ENCODE results near the gene PIH1D1. TPM values are rescaled to one million over a fixed set of nuclear protein-coding genes. Genes with fewer than 3 reads are reported as not detected.

PIH1D1 gene
- total RNA-seq, 8 experiments from 2014 or later: 53.1 to 94.9 (median 76.4) TPM

GRCh38 chr19:49425178-49425577 is 26.4 kb downstream of the PIH1D1 start, which contains the start of gene GFY:
Gene GFY (plus strand): TSS chr19:49425388. CDS start chr19:49426431, 1,043 bp downstream.
- in situ Hi-C loops (cut with MboI; ENCODE audit: low pct_unique_long_range_greater_than_20kb in 2 of 9, low sequenced_read_pairs in 9 of 9, unreplicated experiment in 9 of 9): no loop called here
- Histone ChIP-seq H3K4me1 (replicated peaks in 1 of 2) (peaks cover 17 to 39% of the 10 kb centered on the region in 2 donors), H3K4me3 (no peak within 1 kb of the TSS), H3K27ac (no peak within 1 kb of the TSS)
- WGBS, 10 experiments: 0 to 80% (median 23%) methylated on average over 1 to 4 of the region's 7 CpGs; no CpG with 5 or more reads in 3 of the 10 experiments
- no peak for ATAC-seq (replicated peaks in 6 of 8)

- in situ Hi-C loops (cut with MboI; ENCODE audit: low pct_unique_long_range_greater_than_20kb in 2 of 9, low sequenced_read_pairs in 9 of 9, unreplicated experiment in 9 of 9): no loop called here
- peaks cover 17 to 39% of the 10 kb centered on the region in 2 donors for H3K4me1 ChIP-seq (replicated peaks in 1 of 2)
- 0 to 32% (median 10%) methylated on average over 3 of the region's 3 CpGs; no CpG with 5 or more reads in 1 of the 10 experiments for WGBS, 10 experiments
- H3K27ac ChIP-seq: no peak overlapping the region
- no peak overlapping the region for H3K4me3 ChIP-seq
- no peak for ATAC-seq (replicated peaks in 6 of 8)
These were observed 27.7 kb downstream of the PIH1D1 start for GRCh38 chr19:49423985-49424303.

- 0 to 22% (median 5%) methylated on average over 1 to 14 of the region's 42 CpGs for WGBS, 10 experiments
- Histone ChIP-seq H3K4me3 (peak within 1 kb of the TSS in 4 of 5 donors; percentile 9 to 19 (median 10)), H3K4me1 (replicated peaks in 1 of 2) (peaks cover 15 to 36% of the 10 kb centered on the region in 2 donors), H3K27ac (no peak within 1 kb of the TSS)
- in situ Hi-C loops (cut with MboI; ENCODE audit: low pct_unique_long_range_greater_than_20kb in 2 of 9, low sequenced_read_pairs in 9 of 9, unreplicated experiment in 9 of 9): no loop called here
- no peak for ATAC-seq (replicated peaks in 6 of 8)
These were observed 28.3 kb downstream of the PIH1D1 start, which contains the start of gene PTH2 for GRCh38 chr19:49423071-49423984. Gene PTH2 (minus strand): TSS chr19:49423441. CDS start chr19:49423339, 102 bp downstream.

GRCh38 chr19:49422407-49423070 is 29.1 kb downstream of the PIH1D1 start:
- H3K4me3 ChIP-seq: peak overlapping the region in 4 of 5 donors; percentile 9 to 19 (median 10)
- in situ Hi-C loops (cut with MboI; ENCODE audit: low pct_unique_long_range_greater_than_20kb in 2 of 9, low sequenced_read_pairs in 9 of 9, unreplicated experiment in 9 of 9): no loop called here

GRCh38 chr19:49421878-49422202 is 29.8 kb downstream of the PIH1D1 start:
- no peak for ATAC-seq (replicated peaks in 6 of 8)
- WGBS, 10 experiments: 0 to 49% (median 24%) methylated on average over 1 to 2 of the region's 3 CpGs; no CpG with 5 or more reads in 2 of the 10 experiments
- in situ Hi-C loops (cut with MboI; ENCODE audit: low pct_unique_long_range_greater_than_20kb in 2 of 9, low sequenced_read_pairs in 9 of 9, unreplicated experiment in 9 of 9): no loop called here
- H3K4me3 ChIP-seq: no peak overlapping the region
- peaks cover 8 to 29% of the 10 kb centered on the region in 2 donors for H3K4me1 ChIP-seq (replicated peaks in 1 of 2)
- H3K27ac ChIP-seq: no peak overlapping the region

More at GRCh38 chr19:49422407-49423070, 29.1 kb downstream of the PIH1D1 start:
- Histone ChIP-seq H3K4me1 (replicated peaks in 1 of 2) (peaks cover 8 to 29% of the 10 kb centered on the region in 2 donors), H3K27ac (no peak overlapping the region)
- peak; percentile 68 to 82 (median 78) for ATAC-seq (replicated peaks in 6 of 8)
- WGBS, 10 experiments: 0 to 9% (median 0%) methylated on average over 2 to 19 of the region's 58 CpGs; no CpG with 5 or more reads in 5 of the 10 experiments

- peak; percentile 53 to 87 (median 77) for ATAC-seq (replicated peaks in 6 of 8)
- Histone ChIP-seq H3K27ac (no peak overlapping the region), H3K4me1 (replicated peaks in 1 of 2) (peaks cover 8 to 29% of the 10 kb centered on the region in 2 donors), H3K4me3 (no peak overlapping the region)
- in situ Hi-C loops (cut with MboI; ENCODE audit: low pct_unique_long_range_greater_than_20kb in 2 of 9, low sequenced_read_pairs in 9 of 9, unreplicated experiment in 9 of 9): no loop called here
- WGBS, 10 experiments: 0 to 34% (median 13%) methylated on average over 3 to 24 of the region's 48 CpGs
These were observed 30.4 kb downstream of the PIH1D1 start for GRCh38 chr19:49421039-49421877.

- Histone ChIP-seq H3K27ac (no peak overlapping the region), H3K4me3 (no peak overlapping the region), H3K4me1 (replicated peaks in 1 of 2) (peaks cover 11 to 32% of the 10 kb centered on the region in 2 donors)
- no peak for ATAC-seq (replicated peaks in 6 of 8)
- 100% methylated on average over 1 of the region's 2 CpGs; no CpG with 5 or more reads in 9 of the 10 experiments for WGBS, 10 experiments
- in situ Hi-C loops (cut with MboI; ENCODE audit: low pct_unique_long_range_greater_than_20kb in 2 of 9, low sequenced_read_pairs in 9 of 9, unreplicated experiment in 9 of 9): no loop called here
These were observed 31.4 kb downstream of the PIH1D1 start for GRCh38 chr19:49420227-49420626.

- in situ Hi-C loops (cut with MboI; ENCODE audit: low pct_unique_long_range_greater_than_20kb in 2 of 9, low sequenced_read_pairs in 9 of 9, unreplicated experiment in 9 of 9): no loop called here
- H3K27ac ChIP-seq: no peak overlapping the region
- ATAC-seq (replicated peaks in 6 of 8): no peak
- 17 to 25% methylated on average over 1 to 2 of the region's 2 CpGs; no CpG with 5 or more reads in 8 of the 10 experiments for WGBS, 10 experiments
- no peak overlapping the region for H3K4me3 ChIP-seq
- peaks cover 17 to 38% of the 10 kb centered on the region in 2 donors for H3K4me1 ChIP-seq (replicated peaks in 1 of 2)
These were observed 32.4 kb downstream of the PIH1D1 start for GRCh38 chr19:49419173-49419572.

- WGBS, 10 experiments: 30 to 83% (median 66%) methylated on average over 1 to 4 of the region's 5 CpGs; no CpG with 5 or more reads in 3 of the 10 experiments
- in situ Hi-C loops (cut with MboI; ENCODE audit: low pct_unique_long_range_greater_than_20kb in 2 of 9, low sequenced_read_pairs in 9 of 9, unreplicated experiment in 9 of 9): no loop called here
These were observed 33.1 kb downstream of the PIH1D1 start for GRCh38 chr19:49418511-49418910.

GRCh38 chr19:49417088-49417487 is 34.5 kb downstream of the PIH1D1 start:
- ATAC-seq (replicated peaks in 6 of 8): no peak
- H3K4me3 ChIP-seq: no peak overlapping the region
- H3K27ac ChIP-seq: no peak overlapping the region
- 60 to 73% methylated on average over 1 to 3 of the region's 7 CpGs; no CpG with 5 or more reads in 8 of the 10 experiments for WGBS, 10 experiments
- peaks cover 15 to 33% of the 10 kb centered on the region in 2 donors for H3K4me1 ChIP-seq (replicated peaks in 1 of 2)
- in situ Hi-C loops (cut with MboI; ENCODE audit: low pct_unique_long_range_greater_than_20kb in 2 of 9, low sequenced_read_pairs in 9 of 9, unreplicated experiment in 9 of 9): no loop called here

More at GRCh38 chr19:49418511-49418910, 33.1 kb downstream of the PIH1D1 start:
- Histone ChIP-seq H3K4me3 (no peak overlapping the region), H3K27ac (no peak overlapping the region), H3K4me1 (replicated peaks in 1 of 2) (peaks cover 16 to 37% of the 10 kb centered on the region in 2 donors)
- no peak for ATAC-seq (replicated peaks in 6 of 8)

GRCh38 chr19:49415810-49416200 is 35.8 kb downstream of the PIH1D1 start:
- WGBS, 10 experiments: no CpG with 5 or more reads among the region's 2 CpGs
- in situ Hi-C loops (cut with MboI; ENCODE audit: low pct_unique_long_range_greater_than_20kb in 2 of 9, low sequenced_read_pairs in 9 of 9, unreplicated experiment in 9 of 9): no loop called here
- no peak overlapping the region for H3K4me3 ChIP-seq
- H3K4me1 ChIP-seq (replicated peaks in 1 of 2): peaks cover 11 to 25% of the 10 kb centered on the region in 2 donors
- H3K27ac ChIP-seq: no peak overlapping the region
- ATAC-seq (replicated peaks in 6 of 8): no peak

- in situ Hi-C loops (cut with MboI; ENCODE audit: low pct_unique_long_range_greater_than_20kb in 2 of 9, low sequenced_read_pairs in 9 of 9, unreplicated experiment in 9 of 9): no loop called here
- Histone ChIP-seq H3K4me3 (no peak overlapping the region), H3K4me1 (replicated peaks in 1 of 2) (peaks cover 11 to 21% of the 10 kb centered on the region in 2 donors), H3K27ac (no peak overlapping the region)
- 40 to 83% (median 47%) methylated on average over 1 to 3 of the region's 15 CpGs; no CpG with 5 or more reads in 7 of the 10 experiments for WGBS, 10 experiments
- peak; percentile 54 to 96 (median 91) for ATAC-seq (replicated peaks in 6 of 8)
These were observed 36.4 kb downstream of the PIH1D1 start for GRCh38 chr19:49415102-49415809.

All from motor neuron (in vitro differentiated cells).